ENCODE data around the gene CCNQ.

DNA sequence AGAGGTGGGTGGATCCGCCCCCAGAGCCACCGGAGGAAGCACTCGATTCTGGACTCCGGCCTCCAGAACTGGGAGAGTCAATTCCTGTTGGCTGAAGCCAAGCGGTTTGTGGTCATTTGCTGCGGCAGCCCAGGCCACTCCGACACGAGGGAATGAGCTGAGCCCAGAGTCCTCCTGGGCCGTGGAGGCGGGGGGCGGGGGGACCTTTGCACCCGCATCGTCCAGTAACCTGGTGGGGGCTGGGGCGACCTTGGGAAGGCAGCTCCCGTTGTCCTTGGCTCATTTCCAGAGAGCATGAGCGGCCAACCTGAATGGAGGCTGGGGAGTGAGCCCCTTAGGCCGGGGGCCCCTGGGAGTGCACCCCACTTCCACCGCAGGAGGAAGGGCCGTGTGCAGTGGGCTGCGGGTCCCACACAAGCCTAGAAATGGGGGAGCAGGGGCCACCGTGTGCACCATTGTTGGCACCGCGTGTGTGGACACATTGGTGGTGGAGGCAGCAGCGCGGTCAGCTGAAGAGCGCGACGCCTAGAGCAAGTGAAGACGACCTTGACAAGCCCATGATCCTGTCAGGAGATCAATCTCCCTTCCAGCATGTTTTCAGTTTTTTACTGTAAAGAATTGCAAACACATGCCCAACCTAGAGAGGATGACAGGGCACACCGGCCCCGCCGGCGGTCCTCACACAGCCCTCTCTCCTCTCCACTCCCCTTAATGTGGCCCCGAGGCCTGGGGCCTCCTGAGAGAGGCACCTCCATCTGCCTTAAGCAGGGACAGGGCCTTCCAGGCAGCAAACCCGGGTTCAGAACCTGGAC, 28.1 kb upstream of the CCNQ start:
- TF ChIP-seq BACH2 (CRISPR knock-in tag; IDR thresholded peaks at IDR 0.05; ENCODE audit: borderline replicate concordance): no peak
- TF ChIP-seq, protein P1, sequence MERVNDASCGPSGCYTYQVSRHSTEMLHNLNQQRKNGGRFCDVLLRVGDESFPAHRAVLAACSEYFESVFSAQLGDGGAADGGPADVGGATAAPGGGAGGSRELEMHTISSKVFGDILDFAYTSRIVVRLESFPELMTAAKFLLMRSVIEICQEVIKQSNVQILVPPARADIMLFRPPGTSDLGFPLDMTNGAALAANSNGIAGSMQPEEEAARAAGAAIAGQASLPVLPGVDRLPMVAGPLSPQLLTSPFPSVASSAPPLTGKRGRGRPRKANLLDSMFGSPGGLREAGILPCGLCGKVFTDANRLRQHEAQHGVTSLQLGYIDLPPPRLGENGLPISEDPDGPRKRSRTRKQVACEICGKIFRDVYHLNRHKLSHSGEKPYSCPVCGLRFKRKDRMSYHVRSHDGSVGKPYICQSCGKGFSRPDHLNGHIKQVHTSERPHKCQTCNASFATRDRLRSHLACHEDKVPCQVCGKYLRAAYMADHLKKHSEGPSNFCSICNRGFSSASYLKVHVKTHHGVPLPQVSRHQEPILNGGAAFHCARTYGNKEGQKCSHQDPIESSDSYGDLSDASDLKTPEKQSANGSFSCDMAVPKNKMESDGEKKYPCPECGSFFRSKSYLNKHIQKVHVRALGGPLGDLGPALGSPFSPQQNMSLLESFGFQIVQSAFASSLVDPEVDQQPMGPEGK (CRISPR knock-in tag; IDR thresholded peaks at IDR 0.05; ENCODE audit: borderline replicate concordance): no peak
